Ovary (tissue), 9 donors: Measurements from ENCODE around the gene PCDHGA8. TPM values are rescaled to one million over a fixed set of nuclear protein-coding genes. Genes with fewer than 3 reads are reported as not detected.

Source experiments
- DNase-seq, 5 donors: peaks; one replicate each; pipeline ENCODE4 v3.0.0-alpha.2; 2019 to 2020
- H3K27ac ChIP-seq, 2 donors: fragments of 200-600 bp; one replicate each; pipeline versions ENCODE4 v1.5.1 to v1.8.0; 2019 to 2022
- H3K27me3 ChIP-seq: fragments of 200-600 bp; one replicate; pipeline ENCODE4 v1.8.0; 2022
- H3K36me3 ChIP-seq: fragments of 200-600 bp; sonication (generic); one replicate; pipeline ENCODE4 v1.5.1; 2019
- H3K4me1 ChIP-seq: one replicate; pipeline ENCODE4 v1.8.1; 2013; ENCODE audit warnings: mild to moderate bottlenecking, moderate library complexity; ENCODE audit not compliant: insufficient read depth
- H3K4me3 ChIP-seq: fragments of 200-600 bp; sonication (generic); one replicate; pipeline ENCODE4 v1.5.1; 2017
- H3K9me3 ChIP-seq, 2 donors: fragments of 200-600 bp in 1 of 2; sonication (generic) in 1 of 2; one replicate each; pipeline versions ENCODE4 v1.5.1 to v1.8.1; 2013 to 2019; ENCODE audit warnings: mild to moderate bottlenecking in 1 of 2, moderate library complexity in 1 of 2
- CTCF ChIP-seq, 3 donors: fragments of 450-650 bp in 2 of 3; fragments of 200-600 bp in 1 of 3; IDR thresholded peaks; one replicate each; pipeline versions ENCODE4 v1.5.1 to v1.8.0; 2016 to 2022; ENCODE audit warnings: antibody characterized with exemption in 3 of 3, mild to moderate bottlenecking in 1 of 3
- EP300 ChIP-seq: sonication (generic); formaldehyde crosslinking; IDR thresholded peaks from one replicate; pipeline ENCODE4 v1.6.1; 2017; ENCODE audit warnings: antibody characterized with exemption
- POLR2A ChIP-seq: fragments of 450-650 bp; IDR thresholded peaks from one replicate; pipeline ENCODE4 v1.6.1; 2017; ENCODE audit warnings: antibody characterized with exemption, mild to moderate bottlenecking, moderate library complexity
- WGBS, 3 donors: extraction: QIAGEN DNeasy Blood & Tissue Kit in 1 of 3; methylation state at CpG; one replicate each; pipeline versions ENCODE4 v1.1.5 to v1.1.7; 2013 to 2017; 5-methylcytosine and 5-hydroxymethylcytosine counted together
- intact Hi-C, 4 donors: fragments of 100-400 bp; cut with DNase I; formaldehyde crosslinking; loops; one replicate each; pipeline versions ENCODE4 v1.11.0 to v1.15.1; 2022 to 2023
- polyA plus RNA-seq, 2 donors: library from polyadenylated mRNA; stranded (reverse); fragments of 200-250 nt in 1 of 2; fragments of 350-450 nt in 1 of 2; fragmentation: Illumina TruSeq in 1 of 2; extraction: RNeasy Lipid Tissue Mini Kit (QIAGEN cat#74804) in 1 of 2; gene quantifications; one replicate each; pipeline ENCODE4 v1.2.3, GENCODE V29; 2013 to 2014
- total RNA-seq, 7 donors: library from RNA; depleted of rRNA in 2 of 7; stranded (reverse); fragments of >200 nt in 2 of 7; fragmentation: NEBNext Ultra II Directional in 3 of 7; extraction: Animal tissue kit (Norgen Biotek cat#: 25700) in 3 of 7; gene quantifications; one replicate each; pipeline versions ENCODE4 v1.1.0 to v1.2.4, GENCODE V29; 2016 to 2023
- donor health status: DM: no; HTN: no; CAD: no; lungs with moderate emphysema.
- donor health status: DM: no; HTN: no; CAD: no.
- donor health status: Bipolar disorder and iron deficiency.
- donor health status: DM: yes; HTN: yes; CAD: no.
- donor health status: DM: no; HTN: no; CAD: no.
- donor health status: DM: yes; HTN: yes; CAD: no.

Gene PCDHGA8
- total and polyA plus RNA-seq, 9 donors: 0.37 to 7.6 (median 3.6) TPM

- Histone ChIP-seq H3K4me1 (no peaks in the 10 kb centered on the region), H3K27me3 (no peaks in the 10 kb centered on the region), H3K9me3 (peaks cover 7 to 52% of the 10 kb centered on the region in 2 donors), H3K4me3 (no peak overlapping the region), H3K27ac (no peak overlapping the region), H3K36me3 (no peaks in the 10 kb centered on the region)
- intact Hi-C loops: no loop called here
- TF ChIP-seq CTCF (IDR thresholded peaks at IDR 0.05) (no peak), POLR2A (no peak), EP300 (no peak)
- no peak for DNase-seq
- WGBS, 3 donors: 43 to 62% (median 53%) methylated on average over 24 of the region's 24 CpGs
These were observed 36.8 kb upstream of the PCDHGA8 start for GRCh38 chr5:141355641-141356040.

GRCh38 chr5:141356133-141356532 lies 36.3 kb upstream of the PCDHGA8 start:
- Histone ChIP-seq H3K27ac (no peak overlapping the region), H3K4me1 (no peaks in the 10 kb centered on the region), H3K27me3 (no peaks in the 10 kb centered on the region), H3K9me3 (peaks cover 7 to 52% of the 10 kb centered on the region in 2 donors), H3K4me3 (no peak overlapping the region), H3K36me3 (no peaks in the 10 kb centered on the region)
- TF ChIP-seq CTCF (IDR thresholded peaks at IDR 0.05): no peak
- TF ChIP-seq POLR2A: no peak
- TF ChIP-seq EP300: no peak
- no peak for DNase-seq
- WGBS, 3 donors: 68 to 82% (median 77%) methylated on average over 5 of the region's 5 CpGs
- intact Hi-C loops: no loop called here

GRCh38 chr5:141356950-141357349 lies 35.5 kb upstream of the PCDHGA8 start:
- no peaks in the 10 kb centered on the region for H3K36me3 ChIP-seq
- no peak for DNase-seq
- no peak overlapping the region for H3K27ac ChIP-seq
- H3K27me3 ChIP-seq: no peaks in the 10 kb centered on the region
- H3K9me3 ChIP-seq: peaks cover 7 to 52% of the 10 kb centered on the region in 2 donors
- H3K4me1 ChIP-seq: no peaks in the 10 kb centered on the region
- intact Hi-C loops: no loop called here
- WGBS, 3 donors: 42 to 66% (median 46%) methylated on average over 19 of the region's 19 CpGs
- no peak overlapping the region for H3K4me3 ChIP-seq
- TF ChIP-seq CTCF (IDR thresholded peaks at IDR 0.05) (no peak), EP300 (no peak), POLR2A (no peak)

GRCh38 chr5:141359790-141360426 lies 32.5 kb upstream of the PCDHGA8 start, which contains the start of gene PCDHGB2:
TSS of gene PCDHGB2 (plus strand) at chr5:141359994. CDS start at chr5:141360136, 142 bp downstream.
- no peak for DNase-seq
- intact Hi-C loops: no loop called here
- H3K27ac ChIP-seq: no peak within 1 kb of the TSS
- no peak for TF ChIP-seq CTCF (IDR thresholded peaks at IDR 0.05)
- no peak for TF ChIP-seq POLR2A
- TF ChIP-seq EP300: no peak
- H3K9me3 ChIP-seq: peaks cover 7 to 64% of the 10 kb centered on the region in 2 donors
- no peaks in the 10 kb centered on the region for H3K27me3 ChIP-seq
- H3K4me1 ChIP-seq: no peaks in the 10 kb centered on the region
- WGBS, 3 donors: 17 to 25% (median 19%) methylated on average over 24 of the region's 24 CpGs
- H3K36me3 ChIP-seq: no peaks in the 10 kb centered on the region
- H3K4me3 ChIP-seq: peak within 1 kb of the TSS; percentile 22
